ENCODE measurements around the gene MC4R.

MC4R gene

DNA sequence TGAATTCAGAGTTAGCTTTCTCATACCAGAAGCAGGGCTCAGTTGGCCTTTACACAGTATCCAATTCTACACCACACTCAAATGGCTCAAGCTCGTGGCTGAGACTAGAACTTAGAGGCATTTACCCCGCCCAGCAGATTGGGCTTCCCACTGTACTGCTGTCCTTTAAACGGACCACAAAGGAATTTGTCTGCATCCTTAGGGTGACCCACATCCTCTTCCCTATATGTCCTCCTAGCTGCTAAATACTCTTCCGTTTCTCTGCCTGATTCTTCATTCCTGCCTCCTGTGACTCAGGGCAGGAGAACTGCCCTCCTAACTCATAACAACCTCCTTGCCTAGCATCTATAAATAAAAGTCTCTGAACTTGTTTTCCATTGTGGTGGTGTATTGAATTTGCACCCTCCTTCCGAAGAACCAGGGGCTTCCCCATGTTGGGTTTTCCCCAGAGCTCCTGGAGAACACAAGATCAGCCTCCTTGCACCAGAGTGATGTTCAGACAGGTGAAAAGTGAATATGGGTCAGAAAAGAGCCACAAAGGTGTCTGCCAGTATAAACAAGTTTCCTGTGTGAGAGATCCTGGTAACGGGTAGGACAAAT is 32.0 kb upstream of the MC4R start:
- DNase-seq (no peak), ATAC-seq (ENCODE audit: insufficient read depth, low read depth) (no peak)
- no peaks in the 10 kb centered on the region for H3K27me3 ChIP-seq (ENCODE audit: insufficient read depth, low read length, poor library complexity)
- H3K27ac ChIP-seq (ENCODE audit: low read length), result no peak overlapping the region
- no peak overlapping the region for H2AFZ ChIP-seq (ENCODE audit: low read depth, low read length)
- H3K9ac ChIP-seq (ENCODE audit: low read depth, low read length), result no peak overlapping the region
- no peaks in the 10 kb centered on the region for H3K36me3 ChIP-seq (ENCODE audit: insufficient read depth, low read length)
- H3K4me1 ChIP-seq (ENCODE audit: insufficient read depth, low read length), result no peaks in the 10 kb centered on the region
- no peaks in the 10 kb centered on the region for H3K9me3 ChIP-seq (ENCODE audit: insufficient read depth, low read length, severe bottlenecking)
- no peak overlapping the region for H3K4me3 ChIP-seq (ENCODE audit: low read depth in 1 of 2, low read length in 2 of 2)
- no peak overlapping the region for H3K4me2 ChIP-seq (ENCODE audit: insufficient read depth, low read length)
- H3K79me2 ChIP-seq (ENCODE audit: insufficient read depth, low read length), result no peaks in the 10 kb centered on the region
- no peaks in the 10 kb centered on the region for H4K20me1 ChIP-seq (ENCODE audit: insufficient read depth, low read length)
- TF ChIP-seq EZH2 (IDR thresholded peaks at IDR 0.05; ENCODE audit: borderline replicate concordance, low read depth, low read length, severe bottlenecking), result no peak

DNA sequence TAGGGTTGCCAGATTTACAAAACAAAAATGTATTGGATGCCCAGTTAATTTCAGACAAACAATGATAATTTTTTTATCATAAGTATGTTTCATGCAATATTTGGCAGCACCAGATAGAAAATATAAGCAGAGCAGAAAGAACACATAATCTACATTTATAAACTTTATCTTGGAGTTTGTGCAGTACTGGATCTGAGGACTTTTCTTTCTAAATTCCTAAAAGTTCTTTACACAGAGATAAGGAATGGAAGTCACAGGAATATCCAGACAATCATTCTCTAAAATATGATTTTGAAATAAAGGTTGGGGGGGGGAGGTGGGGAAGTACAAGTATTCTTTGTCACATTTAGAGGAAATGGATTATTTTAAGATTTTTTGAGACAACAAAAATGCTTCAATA is 28.8 kb upstream of the MC4R start:
- ATAC-seq (ENCODE audit: insufficient read depth, low read depth) (no peak), DNase-seq (no peak)
- Histone ChIP-seq H3K9me3 (ENCODE audit: insufficient read depth, low read length, severe bottlenecking) (no peaks in the 10 kb centered on the region), H3K9ac (ENCODE audit: low read depth, low read length) (no peak overlapping the region), H3K79me2 (ENCODE audit: insufficient read depth, low read length) (no peaks in the 10 kb centered on the region), H3K27ac (ENCODE audit: low read length) (no peak overlapping the region), H3K36me3 (ENCODE audit: insufficient read depth, low read length) (no peaks in the 10 kb centered on the region), H3K4me2 (ENCODE audit: insufficient read depth, low read length) (no peak overlapping the region), H3K4me3 (ENCODE audit: low read depth in 1 of 2, low read length in 2 of 2) (no peak overlapping the region), H3K27me3 (ENCODE audit: insufficient read depth, low read length, poor library complexity) (no peaks in the 10 kb centered on the region), H2AFZ (ENCODE audit: low read depth, low read length) (no peak overlapping the region), H3K4me1 (ENCODE audit: insufficient read depth, low read length) (no peaks in the 10 kb centered on the region), H4K20me1 (ENCODE audit: insufficient read depth, low read length) (no peaks in the 10 kb centered on the region)
- TF ChIP-seq, protein P1, sequence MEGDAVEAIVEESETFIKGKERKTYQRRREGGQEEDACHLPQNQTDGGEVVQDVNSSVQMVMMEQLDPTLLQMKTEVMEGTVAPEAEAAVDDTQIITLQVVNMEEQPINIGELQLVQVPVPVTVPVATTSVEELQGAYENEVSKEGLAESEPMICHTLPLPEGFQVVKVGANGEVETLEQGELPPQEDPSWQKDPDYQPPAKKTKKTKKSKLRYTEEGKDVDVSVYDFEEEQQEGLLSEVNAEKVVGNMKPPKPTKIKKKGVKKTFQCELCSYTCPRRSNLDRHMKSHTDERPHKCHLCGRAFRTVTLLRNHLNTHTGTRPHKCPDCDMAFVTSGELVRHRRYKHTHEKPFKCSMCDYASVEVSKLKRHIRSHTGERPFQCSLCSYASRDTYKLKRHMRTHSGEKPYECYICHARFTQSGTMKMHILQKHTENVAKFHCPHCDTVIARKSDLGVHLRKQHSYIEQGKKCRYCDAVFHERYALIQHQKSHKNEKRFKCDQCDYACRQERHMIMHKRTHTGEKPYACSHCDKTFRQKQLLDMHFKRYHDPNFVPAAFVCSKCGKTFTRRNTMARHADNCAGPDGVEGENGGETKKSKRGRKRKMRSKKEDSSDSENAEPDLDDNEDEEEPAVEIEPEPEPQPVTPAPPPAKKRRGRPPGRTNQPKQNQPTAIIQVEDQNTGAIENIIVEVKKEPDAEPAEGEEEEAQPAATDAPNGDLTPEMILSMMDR (IDR thresholded peaks at IDR 0.05; ENCODE audit: borderline replicate concordance, extremely low read depth, low read length, poor library complexity, severe bottlenecking), result no peak
- no peak for TF ChIP-seq EZH2 (IDR thresholded peaks at IDR 0.05; ENCODE audit: borderline replicate concordance, low read depth, low read length, severe bottlenecking)

DNA sequence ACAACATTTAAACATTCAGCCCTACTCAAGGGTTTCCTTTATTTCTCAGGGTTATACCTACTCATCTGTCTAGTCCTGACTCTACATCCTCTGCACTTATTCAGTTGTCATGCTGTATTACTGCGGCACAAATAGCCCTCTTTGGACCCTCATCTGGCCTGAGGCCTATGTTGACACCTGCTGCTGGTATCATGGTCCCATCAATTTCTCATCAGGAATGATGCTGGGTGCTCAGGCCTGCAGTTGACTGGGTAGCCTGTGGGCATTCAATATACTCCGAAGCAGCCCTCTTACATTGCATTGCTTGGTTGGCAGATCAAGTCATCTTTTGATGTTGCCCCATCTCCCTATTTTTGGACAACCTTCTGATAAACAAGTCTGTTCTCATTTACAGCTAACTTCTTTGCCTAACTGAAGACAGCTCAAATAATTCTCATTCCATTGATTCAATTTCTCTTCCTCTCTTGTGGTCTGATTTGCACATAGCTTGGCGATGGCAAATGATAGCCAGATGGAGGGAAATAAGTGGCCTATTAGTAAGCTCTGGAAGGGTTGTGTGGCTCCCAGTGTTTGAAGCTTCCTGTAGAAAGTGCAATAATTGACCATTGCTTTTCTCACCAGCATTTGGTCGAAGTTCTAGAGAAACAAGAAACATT is 19.1 kb upstream of the MC4R start:
- DNase-seq (no peak), ATAC-seq (ENCODE audit: insufficient read depth, low read depth) (no peak)
- Histone ChIP-seq H2AFZ (ENCODE audit: low read depth, low read length) (no peak overlapping the region), H3K27ac (ENCODE audit: low read length) (no peak overlapping the region), H3K36me3 (ENCODE audit: insufficient read depth, low read length) (no peaks in the 10 kb centered on the region), H3K4me2 (ENCODE audit: insufficient read depth, low read length) (no peak overlapping the region), H3K27me3 (ENCODE audit: insufficient read depth, low read length, poor library complexity) (no peaks in the 10 kb centered on the region), H3K9ac (ENCODE audit: low read depth, low read length) (no peak overlapping the region), H3K4me1 (ENCODE audit: insufficient read depth, low read length) (no peaks in the 10 kb centered on the region), H3K4me3 (ENCODE audit: low read depth in 1 of 2, low read length in 2 of 2) (no peak overlapping the region), H3K9me3 (ENCODE audit: insufficient read depth, low read length, severe bottlenecking) (no peaks in the 10 kb centered on the region), H3K79me2 (ENCODE audit: insufficient read depth, low read length) (no peaks in the 10 kb centered on the region), H4K20me1 (ENCODE audit: insufficient read depth, low read length) (no peaks in the 10 kb centered on the region)
- TF ChIP-seq, protein P1 (IDR thresholded peaks at IDR 0.05; ENCODE audit: borderline replicate concordance, extremely low read depth, low read length, poor library complexity, severe bottlenecking), result no peak
- no peak for TF ChIP-seq EZH2 (IDR thresholded peaks at IDR 0.05; ENCODE audit: borderline replicate concordance, low read depth, low read length, severe bottlenecking)

DNA sequence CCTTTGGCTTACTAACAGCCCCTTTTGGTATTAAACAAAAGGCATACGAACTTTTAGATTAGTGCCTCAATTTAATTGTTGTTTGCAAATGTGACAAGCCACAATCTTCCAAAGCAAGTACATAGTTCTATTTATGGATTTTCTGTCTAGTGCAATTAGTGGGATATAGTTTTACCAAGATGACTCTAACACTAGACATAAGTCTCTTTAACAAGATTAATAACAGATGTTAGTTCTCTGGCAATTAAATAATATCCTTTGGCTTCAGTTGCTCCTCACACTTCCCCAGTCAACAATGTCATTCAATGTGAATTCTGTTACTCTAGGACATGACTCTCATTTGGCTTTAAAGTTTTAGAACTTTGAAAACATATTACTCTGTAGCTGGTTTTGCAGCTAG is 16.7 kb upstream of the MC4R start:
- Histone ChIP-seq H3K27me3 (ENCODE audit: insufficient read depth, low read length, poor library complexity) (no peaks in the 10 kb centered on the region), H3K4me3 (ENCODE audit: low read depth in 1 of 2, low read length in 2 of 2) (no peak overlapping the region), H3K36me3 (ENCODE audit: insufficient read depth, low read length) (no peaks in the 10 kb centered on the region), H3K4me2 (ENCODE audit: insufficient read depth, low read length) (no peak overlapping the region), H3K79me2 (ENCODE audit: insufficient read depth, low read length) (no peaks in the 10 kb centered on the region), H3K9me3 (ENCODE audit: insufficient read depth, low read length, severe bottlenecking) (no peaks in the 10 kb centered on the region), H2AFZ (ENCODE audit: low read depth, low read length) (no peak overlapping the region), H3K9ac (ENCODE audit: low read depth, low read length) (no peak overlapping the region), H3K27ac (ENCODE audit: low read length) (no peak overlapping the region), H4K20me1 (ENCODE audit: insufficient read depth, low read length) (no peaks in the 10 kb centered on the region), H3K4me1 (ENCODE audit: insufficient read depth, low read length) (no peaks in the 10 kb centered on the region)
- DNase-seq (no peak), ATAC-seq (ENCODE audit: insufficient read depth, low read depth) (no peak)
- no peak for TF ChIP-seq EZH2 (IDR thresholded peaks at IDR 0.05; ENCODE audit: borderline replicate concordance, low read depth, low read length, severe bottlenecking)
- TF ChIP-seq, protein P1 (IDR thresholded peaks at IDR 0.05; ENCODE audit: borderline replicate concordance, extremely low read depth, low read length, poor library complexity, severe bottlenecking), result no peak
